OCI-LY3 (cell line): ENCODE measurements around the gene TM9SF2.

ENCODE experiments used
- H2AFZ ChIP-seq: fragments of 200-600, 300-600 bp; shearing (Covaris generic); 2 replicates; pipeline ENCODE4 v1.6.0; 2014; ENCODE audit warnings: antibody characterized with exemption, low read depth, low read length
- H3K27ac ChIP-seq: fragments of 200-600, 300-600 bp; sonication (generic); 2 replicates; pipeline ENCODE4 v1.5.1; 2014; ENCODE audit warnings: mild to moderate bottlenecking, low read length, moderate library complexity, mixed read lengths
- H3K27me3 ChIP-seq: fragments of 200-600, 300-600 bp; sonication (generic); 2 replicates; pipeline ENCODE4 v1.6.1; 2014; ENCODE audit warnings: low read depth, low read length, mixed read lengths
- H3K36me3 ChIP-seq: fragments of 200-600, 300-600 bp; sonication (generic); replicated peaks from 2 replicates; pipeline ENCODE3; 2014; ENCODE audit warnings: low read depth, low read length, mixed read lengths
- H3K4me1 ChIP-seq: fragments of 300-600, 200-600 bp; sonication (generic); 2 replicates; pipeline ENCODE4 v1.6.1; 2014; ENCODE audit warnings: low read length, mixed read lengths
- H3K4me2 ChIP-seq: fragments of 200-600, 300-600 bp; sonication (generic); 2 replicates; pipeline ENCODE4 v1.6.1; 2014; ENCODE audit warnings: low read length, mixed read lengths
- H3K4me3 ChIP-seq: fragments of 300-600, 200-600 bp; sonication (generic); 2 replicates; pipeline ENCODE4 v1.5.1; 2014; ENCODE audit warnings: antibody characterized with exemption, mild to moderate bottlenecking, low read length, moderate library complexity
- H3K79me2 ChIP-seq: fragments of 300-600, 200-600 bp; shearing (Covaris generic); 2 replicates; pipeline ENCODE4 v1.6.1; 2014; ENCODE audit warnings: mild to moderate bottlenecking, low read length, mixed read lengths
- H3K9ac ChIP-seq: fragments of 300-600, 200-600 bp; shearing (Covaris generic); 2 replicates; pipeline ENCODE4 v1.6.0; 2014; ENCODE audit warnings: mild to moderate bottlenecking, low read length, moderate library complexity
- H3K9me3 ChIP-seq: fragments of 200-600, 300-600 bp; shearing (Covaris generic); 2 replicates; pipeline ENCODE4 v1.6.1; 2014; ENCODE audit warnings: low read length, mixed read lengths; ENCODE audit not compliant: insufficient read depth
- H4K20me1 ChIP-seq: fragments of 200-600, 300-600 bp; sonication (generic); 2 replicates; pipeline ENCODE4 v1.6.1; 2016; ENCODE audit warnings: low read length, mixed read lengths; ENCODE audit not compliant: insufficient read depth
- EZH2phosphoT487 ChIP-seq: fragments of 200-600 bp; shearing (Covaris generic); IDR thresholded peaks from 2 replicates; pipeline ENCODE4 v1.6.1; 2018; ENCODE audit warnings: antibody characterized with exemption, mixed run types, low read depth
- TF ChIP-seq, protein P1 (sequence below): fragments of 200-600, 300-600 bp; sonication (generic); IDR thresholded peaks from 2 replicates; pipeline ENCODE4 v1.5.1; 2014; ENCODE audit warnings: antibody characterized with exemption, low read length, low read depth

Gene TM9SF2

DNA sequence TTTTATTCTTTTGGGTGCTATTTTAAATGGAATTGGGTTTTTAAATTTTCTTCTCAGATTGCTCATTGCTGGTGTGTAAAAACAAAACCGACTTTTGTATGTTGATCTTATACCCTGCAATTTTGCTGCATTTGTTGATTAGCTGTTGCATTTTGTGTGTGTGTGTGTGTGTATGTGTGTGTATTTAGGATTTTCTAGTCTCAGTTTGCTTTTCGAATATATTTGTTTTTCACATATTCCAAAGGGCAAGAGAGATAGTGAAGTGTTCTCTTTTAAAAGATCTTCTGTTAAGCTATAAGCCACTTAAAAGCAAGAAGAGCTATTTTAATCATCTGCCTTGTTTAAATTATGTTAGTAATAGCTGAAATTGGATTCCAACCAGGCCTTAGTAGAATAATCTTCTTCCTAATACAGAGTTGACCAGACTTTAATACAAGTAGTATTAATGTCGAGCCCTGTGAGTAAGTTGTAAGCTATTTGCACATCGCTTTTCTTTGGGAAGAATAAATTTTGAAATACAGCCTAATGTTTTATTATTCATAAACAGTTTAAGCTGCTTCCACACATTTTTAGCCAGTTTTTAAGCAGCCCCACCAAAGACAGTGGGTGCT, 57.4 kb downstream of the TM9SF2 start:
- no peak overlapping the region for H3K27ac ChIP-seq
- H3K9ac ChIP-seq, result no peak overlapping the region

DNA sequence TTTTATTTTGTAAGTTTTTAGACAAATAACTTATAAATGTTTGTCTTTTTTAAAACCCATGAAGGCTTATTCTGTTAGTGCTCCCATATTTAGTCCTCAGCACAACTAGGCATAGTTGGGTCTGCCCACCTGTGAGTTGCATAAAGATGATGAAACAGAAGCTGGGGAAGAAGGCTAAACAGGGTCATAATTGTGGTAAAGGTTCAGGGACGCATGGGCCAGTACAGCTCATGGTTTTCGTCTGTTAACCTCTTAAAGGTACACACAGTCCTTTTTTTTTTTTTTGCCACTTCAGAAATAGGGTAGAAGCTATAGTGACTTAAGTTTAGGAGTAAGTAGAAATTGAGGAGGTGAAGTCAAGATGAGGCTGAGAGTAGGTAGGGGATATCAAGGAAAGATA, 58.3 kb downstream of the TM9SF2 start:
- Histone ChIP-seq H3K27ac (no peak overlapping the region), H3K4me1 (peaks cover 10% of the 10 kb centered on the region), H3K79me2 (no peaks in the 10 kb centered on the region), H3K4me3 (no peak overlapping the region), H3K9ac (no peak overlapping the region), H3K36me3 (peaks cover 63% of the 10 kb centered on the region), H3K27me3 (no peaks in the 10 kb centered on the region), H3K9me3 (no peaks in the 10 kb centered on the region), H2AFZ (no peak overlapping the region), H4K20me1 (no peaks in the 10 kb centered on the region), H3K4me2 (no peak overlapping the region)
- TF ChIP-seq, protein P1, sequence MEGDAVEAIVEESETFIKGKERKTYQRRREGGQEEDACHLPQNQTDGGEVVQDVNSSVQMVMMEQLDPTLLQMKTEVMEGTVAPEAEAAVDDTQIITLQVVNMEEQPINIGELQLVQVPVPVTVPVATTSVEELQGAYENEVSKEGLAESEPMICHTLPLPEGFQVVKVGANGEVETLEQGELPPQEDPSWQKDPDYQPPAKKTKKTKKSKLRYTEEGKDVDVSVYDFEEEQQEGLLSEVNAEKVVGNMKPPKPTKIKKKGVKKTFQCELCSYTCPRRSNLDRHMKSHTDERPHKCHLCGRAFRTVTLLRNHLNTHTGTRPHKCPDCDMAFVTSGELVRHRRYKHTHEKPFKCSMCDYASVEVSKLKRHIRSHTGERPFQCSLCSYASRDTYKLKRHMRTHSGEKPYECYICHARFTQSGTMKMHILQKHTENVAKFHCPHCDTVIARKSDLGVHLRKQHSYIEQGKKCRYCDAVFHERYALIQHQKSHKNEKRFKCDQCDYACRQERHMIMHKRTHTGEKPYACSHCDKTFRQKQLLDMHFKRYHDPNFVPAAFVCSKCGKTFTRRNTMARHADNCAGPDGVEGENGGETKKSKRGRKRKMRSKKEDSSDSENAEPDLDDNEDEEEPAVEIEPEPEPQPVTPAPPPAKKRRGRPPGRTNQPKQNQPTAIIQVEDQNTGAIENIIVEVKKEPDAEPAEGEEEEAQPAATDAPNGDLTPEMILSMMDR, result no peak
- TF ChIP-seq EZH2phosphoT487, result no peak

More for the DNA sequence above, 57.4 kb downstream of the TM9SF2 start:
- TF ChIP-seq EZH2phosphoT487, result no peak
- TF ChIP-seq, protein P1, result no peak
- no peaks in the 10 kb centered on the region for H3K79me2 ChIP-seq
- H3K9me3 ChIP-seq, result no peaks in the 10 kb centered on the region
- no peaks in the 10 kb centered on the region for H3K27me3 ChIP-seq
- H3K4me1 ChIP-seq, result peaks cover 11% of the 10 kb centered on the region
- no peak overlapping the region for H2AFZ ChIP-seq
- no peak overlapping the region for H3K4me3 ChIP-seq
- H3K36me3 ChIP-seq, result peaks cover 67% of the 10 kb centered on the region
- no peak overlapping the region for H3K4me2 ChIP-seq
- H4K20me1 ChIP-seq, result no peaks in the 10 kb centered on the region

DNA sequence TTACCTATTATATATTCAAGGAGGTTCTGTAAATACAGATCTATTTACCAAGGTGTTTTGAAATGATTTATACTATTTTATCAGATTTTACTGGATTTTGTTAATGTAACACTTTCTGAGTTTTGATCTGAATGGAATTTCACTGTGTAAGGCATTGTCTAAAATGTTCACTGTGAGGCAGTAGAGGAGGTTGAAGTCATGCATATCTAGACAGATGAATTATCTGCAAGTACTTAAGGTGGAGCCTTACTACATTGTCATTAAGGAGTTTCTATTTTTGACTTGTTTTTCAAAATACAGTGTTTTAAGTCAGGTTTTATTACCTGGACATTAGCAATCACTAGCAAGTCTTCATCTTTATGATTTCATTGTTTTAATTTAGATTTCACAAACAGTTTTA, 62.1 kb downstream of the TM9SF2 start:
- no peaks in the 10 kb centered on the region for H3K79me2 ChIP-seq
- H3K9me3 ChIP-seq, result no peaks in the 10 kb centered on the region
- TF ChIP-seq, protein P1, result no peak
- TF ChIP-seq EZH2phosphoT487, result no peak
- no peak overlapping the region for H3K4me2 ChIP-seq
- H3K4me1 ChIP-seq, result no peaks in the 10 kb centered on the region
- no peaks in the 10 kb centered on the region for H3K27me3 ChIP-seq
- H4K20me1 ChIP-seq, result no peaks in the 10 kb centered on the region
- no peak overlapping the region for H3K9ac ChIP-seq
- no peak overlapping the region for H3K4me3 ChIP-seq
- no peak overlapping the region for H3K27ac ChIP-seq
- H3K36me3 ChIP-seq, result peaks cover 55% of the 10 kb centered on the region
- H2AFZ ChIP-seq, result no peak overlapping the region

DNA sequence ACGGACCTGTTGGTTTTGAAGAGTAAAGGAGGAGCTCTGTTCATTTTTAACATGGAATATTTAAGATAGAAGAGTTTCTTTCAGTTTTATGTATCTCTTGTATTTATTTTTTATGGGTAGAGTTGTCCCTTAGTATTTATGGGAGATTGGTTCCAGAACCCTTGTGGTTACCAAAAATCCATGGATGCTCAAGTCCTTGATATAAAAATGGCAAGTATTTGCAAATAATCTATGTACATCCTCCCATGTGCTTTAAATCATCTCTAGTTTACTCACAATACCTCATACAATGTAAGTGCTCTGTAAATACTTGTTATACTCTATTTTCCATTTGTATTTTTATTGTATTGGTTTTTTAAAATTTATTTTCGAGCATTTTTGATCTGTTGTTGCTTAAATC, 63.1 kb downstream of the TM9SF2 start:
- H3K27me3 ChIP-seq, result no peaks in the 10 kb centered on the region
- peaks cover 51% of the 10 kb centered on the region for H3K36me3 ChIP-seq
- TF ChIP-seq, protein P1, result no peak
- no peak for TF ChIP-seq EZH2phosphoT487
- H2AFZ ChIP-seq, result no peak overlapping the region
- no peaks in the 10 kb centered on the region for H3K79me2 ChIP-seq
- no peak overlapping the region for H3K27ac ChIP-seq
- no peak overlapping the region for H3K4me3 ChIP-seq
- no peaks in the 10 kb centered on the region for H3K9me3 ChIP-seq
- H3K9ac ChIP-seq, result no peak overlapping the region
- no peaks in the 10 kb centered on the region for H4K20me1 ChIP-seq
- no peaks in the 10 kb centered on the region for H3K4me1 ChIP-seq
- H3K4me2 ChIP-seq, result no peak overlapping the region
